Neural progenitor cell (in vitro differentiated cells): ENCODE data around the gene WNK1. TPM values are rescaled to one million over a fixed set of nuclear protein-coding genes. Genes with fewer than 3 reads are reported as not detected.
"Not testable (repeated sequence)": the region's sequence is repeated elsewhere in the genome, so short reads cannot be mapped to it uniquely, and the experiment has no call there.

Source experiments
- DNase-seq: peaks from one replicate; pipeline ENCODE4 v3.0.0-alpha.2; 2016; ENCODE audit warnings: low spot score
- H2AFZ ChIP-seq: fragments of 200-600 bp; sonication (generic); replicated peaks from 2 replicates; pipeline ENCODE4 v1.6.1; 2016; ENCODE audit warnings: antibody characterized with exemption
- H3F3A ChIP-seq: fragments of 200-600 bp; sonication (generic); 2 replicates; pipeline ENCODE4 v1.6.1; 2016; ENCODE audit warnings: antibody characterized with exemption, low read depth
- H3K27ac ChIP-seq: fragments of 200-600 bp; sonication (generic); 2 replicates; pipeline ENCODE4 v1.5.1; 2016; ENCODE audit warnings: mild to moderate bottlenecking
- H3K27me3 ChIP-seq: fragments of 200-600 bp; sonication (generic); 2 replicates; pipeline ENCODE4 v1.6.1; 2016; ENCODE audit warnings: mild to moderate bottlenecking, moderate library complexity
- H3K36me3 ChIP-seq: fragments of 200-600 bp; sonication (generic); 2 replicates; pipeline ENCODE4 v1.5.1; 2016
- H3K4me1 ChIP-seq: fragments of 200-600 bp; sonication (generic); 2 replicates; pipeline ENCODE4 v1.6.1; 2016; ENCODE audit warnings: mixed run types
- H3K4me2 ChIP-seq: fragments of 200-600 bp; sonication (generic); 2 replicates; pipeline ENCODE4 v1.6.1; 2016
- H3K4me3 ChIP-seq: fragments of 200-600 bp; sonication (generic); 2 replicates; pipeline ENCODE4 v1.5.1; 2016
- H3K79me2 ChIP-seq: fragments of 200-600 bp; sonication (generic); 2 replicates; pipeline ENCODE4 v1.6.1; 2016; ENCODE audit warnings: low read depth
- H3K9ac ChIP-seq: fragments of 200-600 bp; sonication (generic); 2 replicates; pipeline ENCODE4 v1.6.1; 2016
- H3K9me3 ChIP-seq: fragments of 200-600 bp; sonication (generic); 2 replicates; pipeline ENCODE4 v1.5.1; 2016; ENCODE audit warnings: low read depth
- H4K20me1 ChIP-seq: fragments of 200-600 bp; sonication (generic); 2 replicates; pipeline ENCODE4 v1.6.1; 2016; ENCODE audit warnings: low read depth
- H3K27ac Mint-ChIP-seq: 3 replicates; pipeline ENCODE4 v1.8.0; 2021; ENCODE audit warnings: mixed read lengths
- H3K27me3 Mint-ChIP-seq: 2 replicates; pipeline ENCODE4 v1.8.0; 2022; ENCODE audit warnings: low read depth, mild to moderate bottlenecking, inconsistent platforms, moderate library complexity, mixed read lengths; ENCODE audit not compliant: insufficient read depth
- H3K36me3 Mint-ChIP-seq: 3 replicates; pipeline ENCODE4 v1.8.0; 2021; ENCODE audit warnings: mixed read lengths
- H3K4me1 Mint-ChIP-seq: 3 replicates; pipeline ENCODE4 v1.8.0; 2021; ENCODE audit warnings: mixed read lengths
- H3K4me3 Mint-ChIP-seq: 3 replicates; pipeline ENCODE4 v1.8.0; 2021; ENCODE audit warnings: mild to moderate bottlenecking, moderate library complexity, mixed read lengths
- H3K9me3 Mint-ChIP-seq: 3 replicates; pipeline ENCODE4 v1.8.0; 2020; ENCODE audit warnings: mixed read lengths
- EZH2 ChIP-seq: fragments of 200-600 bp; sonication (generic); IDR thresholded peaks from 2 replicates; pipeline ENCODE4 v1.6.1; 2017; ENCODE audit warnings: antibody characterized with exemption, mild to moderate bottlenecking, moderate library complexity
- EZH2phosphoT487 ChIP-seq: fragments of 200-600 bp; sonication (generic); IDR thresholded peaks from 2 replicates; pipeline ENCODE4 v1.6.1; 2017; ENCODE audit warnings: antibody characterized with exemption
- total RNA-seq: library from RNA; depleted of rRNA; stranded (reverse); fragments of >200 nt; gene quantifications from 2 replicates; pipeline ENCODE4 v1.2.3, GENCODE V29; 2015; ENCODE audit warnings: low replicate concordance
- TF ChIP-seq, protein P1 (sequence below): fragments of 200-600 bp; sonication (generic); IDR thresholded peaks from 2 replicates; pipeline ENCODE4 v1.5.1; 2017; ENCODE audit warnings: antibody characterized with exemption, mild to moderate bottlenecking

The WNK1 gene
- total RNA-seq, 1 donor from 2014 or later: 73.1 TPM

DNA sequence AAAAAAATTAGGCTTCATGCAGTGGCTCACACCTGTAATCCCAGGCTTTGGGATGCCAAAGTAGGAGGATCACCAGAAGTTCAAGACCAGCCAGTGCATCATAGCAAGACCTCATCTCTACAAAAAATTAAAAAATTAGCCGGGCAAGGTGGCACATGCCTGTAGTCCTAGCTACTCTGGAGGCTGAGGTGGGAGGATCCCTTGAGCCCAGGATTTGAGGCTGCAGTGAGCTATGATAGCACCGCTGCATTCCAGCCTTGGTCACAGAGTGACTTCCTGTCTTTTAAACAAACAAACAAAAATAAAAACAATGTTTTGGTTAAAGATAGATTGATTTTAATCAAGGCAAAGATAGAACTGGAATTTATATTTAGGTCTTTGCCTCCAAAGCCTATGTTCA is 60.6 kb downstream of the WNK1 start:
- no peaks in the 10 kb centered on the region for H3K9me3 Mint-ChIP-seq
- H3K36me3 Mint-ChIP-seq: peaks cover 31% of the 10 kb centered on the region
- no peak overlapping the region for H3K4me3 Mint-ChIP-seq
- peaks cover 81% of the 10 kb centered on the region for H3K79me2 ChIP-seq
- no peak for DNase-seq
- H3K4me3 ChIP-seq: no peak overlapping the region
- H3K36me3 ChIP-seq: peaks cover 9% of the 10 kb centered on the region
- H3F3A ChIP-seq: peaks cover 4% of the 10 kb centered on the region
- peaks cover 2% of the 10 kb centered on the region for H3K4me1 ChIP-seq
- no peaks in the 10 kb centered on the region for H3K27me3 ChIP-seq
- TF ChIP-seq, protein P1, sequence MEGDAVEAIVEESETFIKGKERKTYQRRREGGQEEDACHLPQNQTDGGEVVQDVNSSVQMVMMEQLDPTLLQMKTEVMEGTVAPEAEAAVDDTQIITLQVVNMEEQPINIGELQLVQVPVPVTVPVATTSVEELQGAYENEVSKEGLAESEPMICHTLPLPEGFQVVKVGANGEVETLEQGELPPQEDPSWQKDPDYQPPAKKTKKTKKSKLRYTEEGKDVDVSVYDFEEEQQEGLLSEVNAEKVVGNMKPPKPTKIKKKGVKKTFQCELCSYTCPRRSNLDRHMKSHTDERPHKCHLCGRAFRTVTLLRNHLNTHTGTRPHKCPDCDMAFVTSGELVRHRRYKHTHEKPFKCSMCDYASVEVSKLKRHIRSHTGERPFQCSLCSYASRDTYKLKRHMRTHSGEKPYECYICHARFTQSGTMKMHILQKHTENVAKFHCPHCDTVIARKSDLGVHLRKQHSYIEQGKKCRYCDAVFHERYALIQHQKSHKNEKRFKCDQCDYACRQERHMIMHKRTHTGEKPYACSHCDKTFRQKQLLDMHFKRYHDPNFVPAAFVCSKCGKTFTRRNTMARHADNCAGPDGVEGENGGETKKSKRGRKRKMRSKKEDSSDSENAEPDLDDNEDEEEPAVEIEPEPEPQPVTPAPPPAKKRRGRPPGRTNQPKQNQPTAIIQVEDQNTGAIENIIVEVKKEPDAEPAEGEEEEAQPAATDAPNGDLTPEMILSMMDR: no peak
- TF ChIP-seq EZH2 (no peak), EZH2phosphoT487 (no peak)
- no peak overlapping the region for H3K4me2 ChIP-seq
- no peak overlapping the region for H3K9ac ChIP-seq
- H4K20me1 ChIP-seq: peaks cover 44% of the 10 kb centered on the region
- H2AFZ ChIP-seq: no peak overlapping the region
- no peaks in the 10 kb centered on the region for H3K9me3 ChIP-seq
- no peaks in the 10 kb centered on the region for H3K27me3 Mint-ChIP-seq
- no peak overlapping the region for H3K27ac ChIP-seq
- H3K27ac Mint-ChIP-seq: no peak overlapping the region
- H3K4me1 Mint-ChIP-seq: peaks cover 6% of the 10 kb centered on the region

DNA sequence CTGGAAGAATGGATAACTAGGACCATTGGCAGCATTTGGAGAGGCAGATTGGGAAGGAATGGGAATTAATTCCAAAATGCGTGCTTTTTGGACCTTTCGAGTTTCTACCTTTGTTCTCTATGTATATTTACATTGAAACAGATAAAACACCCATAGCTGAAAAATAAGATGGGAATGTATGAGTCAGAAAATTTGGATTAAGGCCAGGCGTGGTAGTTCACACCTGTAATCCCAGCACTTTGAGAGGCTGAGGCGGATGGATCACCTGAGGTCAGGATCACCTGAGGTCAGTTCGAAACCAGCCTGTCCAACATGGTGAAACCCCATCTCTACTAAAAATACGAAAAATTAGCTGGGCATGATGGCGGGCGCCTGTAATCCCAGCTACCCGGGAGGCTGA is 65.1 kb downstream of the WNK1 start:
- Mint-ChIP-seq H3K9me3 (peaks cover 20% of the 10 kb centered on the region), H3K36me3 (peaks cover 63% of the 10 kb centered on the region)
- not testable (repeated sequence) for H2AFZ ChIP-seq, H3K27ac ChIP-seq, H3K27ac Mint-ChIP-seq, H3K9me3 ChIP-seq, H3K4me1 Mint-ChIP-seq, H4K20me1 ChIP-seq, H3K4me2 ChIP-seq, H3K4me3 Mint-ChIP-seq, H3F3A ChIP-seq, H3K4me3 ChIP-seq, H3K4me1 ChIP-seq, H3K27me3 ChIP-seq, DNase-seq, H3K9ac ChIP-seq, H3K36me3 ChIP-seq, H3K27me3 Mint-ChIP-seq
- peaks cover 81% of the 10 kb centered on the region for H3K79me2 ChIP-seq

DNA sequence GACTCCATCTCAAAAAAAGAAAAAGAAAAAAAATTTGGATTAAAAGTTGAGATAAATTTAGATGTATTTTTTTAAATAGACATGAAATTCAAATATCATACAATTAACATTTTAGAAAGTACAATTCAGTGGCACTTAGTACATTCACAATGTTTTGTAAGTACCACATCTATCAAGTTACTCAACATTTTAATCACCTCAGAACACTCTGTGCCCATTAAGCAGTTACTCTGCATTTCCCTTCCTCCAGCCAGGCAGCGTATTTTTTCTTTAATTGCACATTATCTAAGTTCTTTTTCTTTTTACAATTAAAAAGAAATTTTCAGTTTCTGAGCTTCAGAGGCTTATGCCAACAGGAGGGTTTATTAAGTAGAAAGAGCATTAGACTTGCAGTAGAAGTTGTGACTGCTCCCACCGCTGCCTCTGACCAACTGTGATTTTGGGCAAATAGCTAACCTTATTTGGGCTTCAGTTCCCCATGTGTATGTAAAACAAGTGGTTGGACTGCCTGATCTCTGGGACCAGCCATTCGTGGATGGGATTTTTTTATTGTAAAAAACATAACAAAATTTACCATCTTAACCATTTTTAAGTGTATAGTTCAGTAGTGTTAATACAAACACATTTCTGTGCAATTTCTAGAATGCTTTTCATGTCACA is 65.7 kb downstream of the WNK1 start:
- peaks cover 65% of the 10 kb centered on the region for H3K36me3 Mint-ChIP-seq
- H3K4me1 Mint-ChIP-seq: no peaks in the 10 kb centered on the region
- H3K27ac Mint-ChIP-seq: no peak overlapping the region

DNA sequence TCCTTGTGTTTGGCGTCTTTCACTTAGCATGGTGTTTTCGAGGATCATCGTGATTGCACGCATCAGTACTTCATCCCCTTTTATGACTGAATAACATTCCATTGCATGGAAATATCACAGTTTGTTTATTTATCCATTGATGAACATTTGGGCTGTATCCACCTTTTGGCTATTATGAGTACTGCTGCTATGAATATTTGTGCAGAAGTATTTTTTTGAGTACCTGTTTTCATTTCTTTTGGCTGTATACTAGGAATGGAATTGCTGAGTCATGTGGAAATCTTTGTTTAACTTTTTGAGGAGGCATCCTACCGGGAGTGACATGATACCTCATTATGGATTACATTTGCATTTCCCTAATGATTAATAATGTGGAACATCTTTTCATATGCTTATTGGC is 66.4 kb downstream of the WNK1 start:
- H3K9me3 ChIP-seq: no peaks in the 10 kb centered on the region
- peaks cover 81% of the 10 kb centered on the region for H3K79me2 ChIP-seq
- no peak overlapping the region for H3K4me3 Mint-ChIP-seq
- H3F3A ChIP-seq: peaks cover 4% of the 10 kb centered on the region
- H3K9ac ChIP-seq: no peak overlapping the region
- no peaks in the 10 kb centered on the region for H3K4me1 Mint-ChIP-seq
- no peak overlapping the region for H2AFZ ChIP-seq
- DNase-seq: no peak
- H3K9me3 Mint-ChIP-seq: peaks cover 29% of the 10 kb centered on the region
- peaks cover 9% of the 10 kb centered on the region for H3K36me3 ChIP-seq
- H3K4me2 ChIP-seq: no peak overlapping the region
- H4K20me1 ChIP-seq: peaks cover 4% of the 10 kb centered on the region
- no peak overlapping the region for H3K4me3 ChIP-seq
- H3K27ac ChIP-seq: no peak overlapping the region
- H3K4me1 ChIP-seq: no peaks in the 10 kb centered on the region
- TF ChIP-seq EZH2: no peak
- H3K27me3 Mint-ChIP-seq: no peaks in the 10 kb centered on the region
- H3K27me3 ChIP-seq: no peaks in the 10 kb centered on the region
- H3K36me3 Mint-ChIP-seq: peaks cover 64% of the 10 kb centered on the region
- no peak overlapping the region for H3K27ac Mint-ChIP-seq

More for the DNA sequence above, 65.7 kb downstream of the WNK1 start:
- Histone ChIP-seq H3F3A (peaks cover 4% of the 10 kb centered on the region), H3K9me3 (no peaks in the 10 kb centered on the region), H4K20me1 (peaks cover 4% of the 10 kb centered on the region), H2AFZ (no peak overlapping the region), H3K27ac (no peak overlapping the region), H3K79me2 (peaks cover 81% of the 10 kb centered on the region), H3K27me3 (no peaks in the 10 kb centered on the region), H3K9ac (no peak overlapping the region), H3K4me3 (no peak overlapping the region), H3K36me3 (peaks cover 9% of the 10 kb centered on the region), H3K4me1 (no peaks in the 10 kb centered on the region), H3K4me2 (no peak overlapping the region)
- TF ChIP-seq, protein P1: no peak
- TF ChIP-seq EZH2 (no peak), EZH2phosphoT487 (no peak)
- no peak for DNase-seq
- no peak overlapping the region for H3K4me3 Mint-ChIP-seq
- no peaks in the 10 kb centered on the region for H3K27me3 Mint-ChIP-seq
- H3K9me3 Mint-ChIP-seq: peaks cover 25% of the 10 kb centered on the region
